Adrenal gland (tissue), 12 donors: Measurements from ENCODE around the gene PRAF2. TPM values are rescaled to one million over a fixed set of nuclear protein-coding genes. Genes with fewer than 3 reads are reported as not detected.

Experiments
- DNase-seq, 7 donors: peaks; one replicate each; pipeline ENCODE4 v3.0.0-alpha.2; 2019 to 2020
- H3K27ac ChIP-seq, 5 donors: fragments of 200-600 bp; sonication (generic) in 4 of 5; 1 replicate in 3 of 5; 2 replicates in 2 of 5; pipeline versions ENCODE4 v1.5.1 to v1.8.0; 2016 to 2020; ENCODE audit warnings: mild to moderate bottlenecking in 1 of 5
- H3K27me3 ChIP-seq: fragments of 200-600 bp; 2 replicates; pipeline ENCODE4 v1.8.0; 2021
- H3K36me3 ChIP-seq, 2 donors: fragments of 200-600 bp; replicated peaks in 1 of 2; 1 replicate in 1 of 2; 2 replicates in 1 of 2; pipeline versions ENCODE4 v1.5.1 to v1.8.0; 2018 to 2022
- H3K4me1 ChIP-seq, 2 donors: fragments of 200-600 bp; replicated peaks in 1 of 2; 1 replicate in 1 of 2; 2 replicates in 1 of 2; pipeline versions ENCODE4 v1.5.1 to v1.8.0; 2018 to 2021
- H3K4me3 ChIP-seq, 4 donors: fragments of 200-600 bp; sonication (generic) in 3 of 4; one replicate each; pipeline ENCODE4 v1.5.1; 2016 to 2018
- H3K9me3 ChIP-seq, 3 donors: fragments of 200-600 bp; sonication (generic) in 1 of 3; replicated peaks in 1 of 3; 1 replicate in 2 of 3; 2 replicates in 1 of 3; pipeline versions ENCODE4 v1.5.1 to v1.8.0; 2016 to 2021
- POLR2A ChIP-seq, 2 donors: fragments of 450-650 bp; IDR thresholded peaks; one replicate each; pipeline ENCODE4 v1.6.1; 2017; ENCODE audit warnings: antibody characterized with exemption in 2 of 2, mild to moderate bottlenecking in 2 of 2, moderate library complexity in 1 of 2
- WGBS, 4 donors: extraction: QIAGEN DNeasy Blood & Tissue Kit in 2 of 4; methylation state at CpG; one replicate each; pipeline versions ENCODE4 v1.1.5 to v1.1.7; 2013 to 2017; 5-methylcytosine and 5-hydroxymethylcytosine counted together
- intact Hi-C, 2 donors: fragments of 100-400 bp; cut with DNase I; formaldehyde crosslinking; loops; one replicate each; pipeline versions ENCODE4 v1.14.1 to v1.15.0; 2022 to 2023
- polyA plus RNA-seq, 3 donors: library from polyadenylated mRNA; stranded (reverse); fragments of 200-250 nt in 2 of 3; fragments of 350-450 nt in 1 of 3; fragmentation: Illumina TruSeq in 1 of 3; extraction: RNeasy Lipid Tissue Mini Kit (QIAGEN cat#74804) in 1 of 3; gene quantifications; one replicate each; pipeline ENCODE4 v1.2.3, GENCODE V29; 2013 to 2014
- total RNA-seq, 9 donors: library from RNA; depleted of rRNA in 4 of 9; stranded (reverse); fragments of >200 nt in 4 of 9; fragments of 120-200 nt in 1 of 9; fragmentation: NEBNext Ultra II Directional in 1 of 9; extraction: Animal tissue kit (Norgen Biotek cat#: 25700) in 1 of 9; gene quantifications; one replicate each; pipeline versions ENCODE4 v1.1.0 to v1.2.4, GENCODE V29; 2013 to 2023
- TF ChIP-seq, protein P1 (sequence below), 6 experiments: fragments of 450-650 bp in 4 of 6; fragments of 200-600 bp in 2 of 6; sonication (generic) in 1 of 6; IDR thresholded peaks; 1 replicate in 5 of 6; 2 replicates in 1 of 6; pipeline versions ENCODE4 v1.5.1 to v1.8.0; 2016 to 2021; ENCODE audit warnings: antibody characterized with exemption in 6 of 6, mild to moderate bottlenecking in 2 of 6, moderate library complexity in 1 of 6
- donor health status: healthy with polysubstance abuse.
- donor health status: Bipolar disorder and iron deficiency.
- donor health status: DM: yes; HTN: yes; CAD: no.
- donor health status: DM: no; HTN: no; CAD: no.
- donor health status: DM: no; HTN: no; CAD: no.
- donor health status: DM: yes; HTN: yes; CAD: no.

Gene PRAF2
- total and polyA plus RNA-seq, 12 donors, result 9.7 to 100 (median 37.3) TPM

DNA sequence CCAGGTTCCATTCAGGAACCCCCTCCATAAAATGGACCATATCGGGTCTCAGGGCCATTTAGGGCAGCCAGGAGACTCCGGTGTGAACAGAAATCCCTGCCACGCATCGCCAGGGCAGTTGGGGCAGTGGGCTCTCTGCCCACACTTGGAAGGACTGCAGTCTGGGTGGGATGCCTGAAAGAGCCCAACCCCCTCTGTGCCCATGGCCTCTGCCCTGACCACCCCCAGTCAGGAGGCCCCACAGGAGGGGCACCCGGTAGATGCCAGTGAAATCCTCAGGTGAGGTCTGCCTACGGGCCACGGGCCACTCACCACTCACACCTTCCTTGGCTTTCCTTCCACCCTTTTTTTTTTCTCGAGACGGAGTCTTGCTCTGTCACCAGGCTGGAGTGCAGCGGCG, 4.8 kb downstream of the PRAF2 start:
- H3K36me3 ChIP-seq, result no peaks in the 10 kb centered on the region
- no peak overlapping the region for H3K4me3 ChIP-seq
- no peak for DNase-seq
- TF ChIP-seq POLR2A (IDR thresholded peaks at IDR 0.05), result no peak
- no peaks in the 10 kb centered on the region for H3K9me3 ChIP-seq
- intact Hi-C loops, result no loop called here
- no peaks in the 10 kb centered on the region for H3K27me3 ChIP-seq
- no peak overlapping the region for H3K27ac ChIP-seq
- 91 to 95% (median 92%) methylated on average over 7 to 11 of the region's 11 CpGs for WGBS, 4 donors
- no peaks in the 10 kb centered on the region for H3K4me1 ChIP-seq

DNA sequence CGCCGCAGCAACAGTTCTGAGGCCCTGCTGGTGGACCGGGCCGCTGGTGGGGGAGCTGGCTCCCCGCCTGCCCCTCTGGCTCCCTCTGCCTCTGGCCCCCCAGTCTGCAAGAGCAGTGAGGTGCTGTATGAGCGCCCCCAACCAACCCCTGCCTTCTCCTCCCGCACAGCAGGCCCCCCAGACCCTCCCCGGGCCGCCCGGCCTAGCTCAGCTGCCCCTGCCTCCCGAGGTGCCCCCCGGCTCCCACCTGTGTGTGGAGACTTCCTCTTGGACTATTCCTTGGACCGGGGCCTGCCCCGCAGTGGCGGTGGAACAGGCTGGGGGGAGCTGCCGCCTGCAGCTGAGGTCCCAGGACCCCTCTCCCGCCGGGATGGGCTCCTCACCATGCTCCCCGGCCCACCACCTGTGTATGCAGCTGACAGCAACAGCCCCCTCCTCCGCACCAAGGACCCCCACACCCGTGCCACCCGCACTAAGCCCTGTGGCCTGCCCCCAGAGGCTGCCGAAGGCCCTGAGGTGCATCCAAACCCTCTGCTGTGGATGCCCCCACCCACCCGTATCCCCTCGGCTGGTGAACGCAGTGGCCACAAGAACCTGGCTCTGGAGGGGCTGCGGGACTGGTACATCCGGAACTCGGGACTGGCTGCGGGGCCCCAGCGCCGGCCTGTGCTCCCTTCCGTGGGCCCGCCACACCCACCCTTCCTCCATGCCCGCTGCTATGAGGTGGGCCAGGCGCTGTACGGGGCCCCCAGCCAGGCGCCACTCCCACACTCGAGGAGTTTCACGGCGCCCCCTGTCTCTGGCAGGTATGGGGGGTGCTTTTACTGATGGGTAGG, 6.3 kb downstream of the PRAF2 start:
- intact Hi-C loops, result no loop called here
- Histone ChIP-seq H3K36me3 (no peaks in the 10 kb centered on the region), H3K27ac (no peak overlapping the region), H3K9me3 (no peaks in the 10 kb centered on the region), H3K27me3 (no peaks in the 10 kb centered on the region), H3K4me1 (no peaks in the 10 kb centered on the region), H3K4me3 (no peak overlapping the region)
- WGBS, 4 donors, result 82 to 92% (median 85%) methylated on average over 6 to 39 of the region's 41 CpGs; no CpG with 5 or more reads in 1 of the 4 donors
- TF ChIP-seq, protein P1, sequence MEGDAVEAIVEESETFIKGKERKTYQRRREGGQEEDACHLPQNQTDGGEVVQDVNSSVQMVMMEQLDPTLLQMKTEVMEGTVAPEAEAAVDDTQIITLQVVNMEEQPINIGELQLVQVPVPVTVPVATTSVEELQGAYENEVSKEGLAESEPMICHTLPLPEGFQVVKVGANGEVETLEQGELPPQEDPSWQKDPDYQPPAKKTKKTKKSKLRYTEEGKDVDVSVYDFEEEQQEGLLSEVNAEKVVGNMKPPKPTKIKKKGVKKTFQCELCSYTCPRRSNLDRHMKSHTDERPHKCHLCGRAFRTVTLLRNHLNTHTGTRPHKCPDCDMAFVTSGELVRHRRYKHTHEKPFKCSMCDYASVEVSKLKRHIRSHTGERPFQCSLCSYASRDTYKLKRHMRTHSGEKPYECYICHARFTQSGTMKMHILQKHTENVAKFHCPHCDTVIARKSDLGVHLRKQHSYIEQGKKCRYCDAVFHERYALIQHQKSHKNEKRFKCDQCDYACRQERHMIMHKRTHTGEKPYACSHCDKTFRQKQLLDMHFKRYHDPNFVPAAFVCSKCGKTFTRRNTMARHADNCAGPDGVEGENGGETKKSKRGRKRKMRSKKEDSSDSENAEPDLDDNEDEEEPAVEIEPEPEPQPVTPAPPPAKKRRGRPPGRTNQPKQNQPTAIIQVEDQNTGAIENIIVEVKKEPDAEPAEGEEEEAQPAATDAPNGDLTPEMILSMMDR (IDR thresholded peaks at IDR 0.05), result no peak
- no peak for TF ChIP-seq POLR2A (IDR thresholded peaks at IDR 0.05)
- no peak for DNase-seq

DNA sequence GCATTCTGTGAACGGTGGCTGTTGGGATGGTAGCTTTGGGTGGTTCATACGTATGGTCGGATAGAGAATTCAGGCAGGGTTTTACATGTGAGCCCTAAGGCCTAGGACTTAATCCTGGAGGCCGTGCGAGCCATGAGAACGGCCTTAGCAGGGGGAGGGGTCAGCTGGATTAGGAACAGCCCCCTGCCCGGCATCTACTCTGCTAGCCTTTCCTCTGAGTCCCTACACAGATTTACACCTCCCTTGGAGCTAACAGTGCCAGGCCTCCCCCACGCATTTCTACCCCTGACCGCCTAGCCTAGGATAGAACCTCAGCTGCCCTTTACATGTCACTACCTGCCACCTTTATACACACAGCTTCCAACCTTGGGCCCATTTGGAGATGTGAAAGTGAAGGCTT, 7.1 kb downstream of the PRAF2 start:
- no peak for DNase-seq
- Histone ChIP-seq H3K27ac (no peak overlapping the region), H3K9me3 (no peaks in the 10 kb centered on the region), H3K4me1 (no peaks in the 10 kb centered on the region), H3K36me3 (no peaks in the 10 kb centered on the region), H3K4me3 (no peak overlapping the region), H3K27me3 (no peaks in the 10 kb centered on the region)
- intact Hi-C loops, result no loop called here
- 74 to 94% (median 78%) methylated on average over 6 to 9 of the region's 9 CpGs for WGBS, 4 donors
- TF ChIP-seq, protein P1 (IDR thresholded peaks at IDR 0.05), result no peak
- no peak for TF ChIP-seq POLR2A (IDR thresholded peaks at IDR 0.05)

DNA sequence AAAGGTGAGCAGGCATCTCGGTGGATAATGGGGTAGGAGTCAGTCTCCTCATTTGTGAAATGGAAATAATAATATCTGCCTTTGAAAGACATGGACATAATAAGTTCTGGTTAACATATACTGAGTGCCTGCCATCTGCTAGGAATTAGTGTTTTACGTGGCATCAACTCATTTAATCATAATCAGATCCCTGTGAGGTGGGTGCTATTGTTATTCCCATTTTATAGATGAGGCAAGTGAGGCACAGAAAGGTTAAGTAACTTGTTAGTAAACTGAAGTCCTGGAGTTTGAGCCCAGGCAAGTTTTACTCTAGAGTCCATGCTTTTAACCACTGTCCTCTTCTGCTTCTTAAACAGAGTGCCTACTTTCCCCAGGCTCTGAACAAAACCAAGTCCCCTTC, 7.5 kb downstream of the PRAF2 start:
- intact Hi-C loops, result no loop called here
- Histone ChIP-seq H3K4me1 (no peaks in the 10 kb centered on the region), H3K27ac (no peak overlapping the region), H3K27me3 (no peaks in the 10 kb centered on the region), H3K36me3 (no peaks in the 10 kb centered on the region), H3K9me3 (no peaks in the 10 kb centered on the region), H3K4me3 (no peak overlapping the region)
- DNase-seq, result no peak
- WGBS, 4 donors, result 79 to 94% (median 84%) methylated on average over 2 of the region's 2 CpGs
- no peak for TF ChIP-seq POLR2A (IDR thresholded peaks at IDR 0.05)
- TF ChIP-seq, protein P1 (IDR thresholded peaks at IDR 0.05), result no peak

DNA sequence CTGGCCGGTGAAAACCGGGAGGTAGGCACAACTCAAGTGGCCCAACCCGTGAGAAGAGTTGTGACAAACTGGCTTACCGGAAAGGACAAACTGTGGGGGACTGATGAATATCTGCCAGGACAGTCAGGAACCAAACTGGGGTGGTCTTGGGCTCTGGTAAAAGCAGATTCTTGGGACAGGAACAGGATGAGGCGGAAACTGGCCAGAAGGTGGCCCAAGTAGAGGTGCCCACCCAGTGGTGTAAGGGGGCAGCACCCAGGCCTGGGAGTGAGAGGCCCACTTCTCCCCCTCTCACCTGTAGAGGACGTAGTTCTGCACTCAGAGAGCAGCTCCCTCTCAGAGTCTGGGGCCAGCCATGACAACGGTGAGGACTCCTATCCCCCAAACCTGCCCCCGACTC, 9.1 kb downstream of the PRAF2 start:
- TF ChIP-seq POLR2A (IDR thresholded peaks at IDR 0.05), result no peak
- TF ChIP-seq, protein P1 (IDR thresholded peaks at IDR 0.05), result no peak
- 84 to 92% (median 87%) methylated on average over 6 to 8 of the region's 8 CpGs for WGBS, 4 donors
- Histone ChIP-seq H3K27ac (no peak overlapping the region), H3K4me3 (no peak overlapping the region), H3K4me1 (no peaks in the 10 kb centered on the region), H3K9me3 (no peaks in the 10 kb centered on the region), H3K36me3 (no peaks in the 10 kb centered on the region), H3K27me3 (no peaks in the 10 kb centered on the region)
- intact Hi-C loops, result no loop called here
- DNase-seq, result no peak
